ENCODE measurements around the gene ATP6V1F. TPM values are rescaled to one million over a fixed set of nuclear protein-coding genes. Genes with fewer than 3 reads are reported as not detected.

The ATP6V1F gene
- total RNA-seq, 1 donor from 2014 or later: 144 TPM

DNA sequence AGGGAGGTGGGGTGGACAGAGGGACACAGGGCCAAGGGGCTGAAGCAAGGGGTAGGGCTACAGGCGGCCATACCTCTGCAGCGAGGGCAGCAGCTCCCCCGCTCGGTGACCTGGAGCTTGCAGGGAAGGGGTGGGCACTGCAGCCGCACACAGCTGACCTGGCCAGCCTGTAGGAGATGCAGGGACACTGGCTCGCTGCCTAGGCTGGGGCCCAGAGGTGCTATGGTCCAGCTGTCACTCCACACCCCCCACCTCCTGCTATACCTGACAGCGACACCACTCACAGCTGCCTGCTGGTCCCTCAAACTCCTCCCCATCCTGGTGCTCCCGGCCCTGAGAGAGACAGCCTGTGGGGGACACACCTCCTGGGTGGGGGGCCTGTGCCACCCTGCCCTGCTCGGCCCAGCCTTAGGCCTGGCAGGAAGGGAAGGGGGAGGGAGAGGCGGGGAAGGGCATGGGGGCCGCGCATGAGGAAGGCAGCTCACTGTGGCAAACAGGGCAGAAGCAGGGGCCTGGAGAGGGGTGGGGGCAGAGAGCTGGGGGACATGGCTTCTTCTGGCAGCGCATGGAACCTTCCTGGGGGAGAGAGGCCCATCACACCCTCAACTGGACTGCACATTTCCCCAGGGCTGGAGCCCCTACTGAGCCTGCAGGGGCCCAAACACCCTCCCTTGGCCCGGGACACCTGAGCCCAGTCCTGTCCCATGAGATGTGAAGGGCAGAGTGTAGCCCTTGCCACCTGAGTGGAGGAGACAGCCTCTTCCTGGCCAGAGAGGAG is 23.9 kb downstream of the ATP6V1F start:
- peaks cover 4% of the 10 kb centered on the region for H3K4me1 Mint-ChIP-seq
- no peak overlapping the region for H3K27ac Mint-ChIP-seq (ENCODE audit: unreplicated experiment)
- H3K36me3 Mint-ChIP-seq (ENCODE audit: low read depth): no peaks in the 10 kb centered on the region
- DNase-seq (ENCODE audit: low read depth, low spot score): no peak
- H3K27me3 Mint-ChIP-seq (ENCODE audit: low read depth): peaks cover 4% of the 10 kb centered on the region
- no peak overlapping the region for H3K4me3 Mint-ChIP-seq
- TF ChIP-seq, protein P1, sequence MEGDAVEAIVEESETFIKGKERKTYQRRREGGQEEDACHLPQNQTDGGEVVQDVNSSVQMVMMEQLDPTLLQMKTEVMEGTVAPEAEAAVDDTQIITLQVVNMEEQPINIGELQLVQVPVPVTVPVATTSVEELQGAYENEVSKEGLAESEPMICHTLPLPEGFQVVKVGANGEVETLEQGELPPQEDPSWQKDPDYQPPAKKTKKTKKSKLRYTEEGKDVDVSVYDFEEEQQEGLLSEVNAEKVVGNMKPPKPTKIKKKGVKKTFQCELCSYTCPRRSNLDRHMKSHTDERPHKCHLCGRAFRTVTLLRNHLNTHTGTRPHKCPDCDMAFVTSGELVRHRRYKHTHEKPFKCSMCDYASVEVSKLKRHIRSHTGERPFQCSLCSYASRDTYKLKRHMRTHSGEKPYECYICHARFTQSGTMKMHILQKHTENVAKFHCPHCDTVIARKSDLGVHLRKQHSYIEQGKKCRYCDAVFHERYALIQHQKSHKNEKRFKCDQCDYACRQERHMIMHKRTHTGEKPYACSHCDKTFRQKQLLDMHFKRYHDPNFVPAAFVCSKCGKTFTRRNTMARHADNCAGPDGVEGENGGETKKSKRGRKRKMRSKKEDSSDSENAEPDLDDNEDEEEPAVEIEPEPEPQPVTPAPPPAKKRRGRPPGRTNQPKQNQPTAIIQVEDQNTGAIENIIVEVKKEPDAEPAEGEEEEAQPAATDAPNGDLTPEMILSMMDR (conservative IDR thresholded peaks at IDR 0.05): no peak
- no peaks in the 10 kb centered on the region for H3K9me3 Mint-ChIP-seq

- TF ChIP-seq, protein P1 (conservative IDR thresholded peaks at IDR 0.05): no peak
- no peak overlapping the region for H3K27ac Mint-ChIP-seq (ENCODE audit: unreplicated experiment)
- H3K9me3 Mint-ChIP-seq: no peaks in the 10 kb centered on the region
These were observed 24.7 kb downstream of the ATP6V1F start for GRCh38 chr7:128887169-128888038.

DNA sequence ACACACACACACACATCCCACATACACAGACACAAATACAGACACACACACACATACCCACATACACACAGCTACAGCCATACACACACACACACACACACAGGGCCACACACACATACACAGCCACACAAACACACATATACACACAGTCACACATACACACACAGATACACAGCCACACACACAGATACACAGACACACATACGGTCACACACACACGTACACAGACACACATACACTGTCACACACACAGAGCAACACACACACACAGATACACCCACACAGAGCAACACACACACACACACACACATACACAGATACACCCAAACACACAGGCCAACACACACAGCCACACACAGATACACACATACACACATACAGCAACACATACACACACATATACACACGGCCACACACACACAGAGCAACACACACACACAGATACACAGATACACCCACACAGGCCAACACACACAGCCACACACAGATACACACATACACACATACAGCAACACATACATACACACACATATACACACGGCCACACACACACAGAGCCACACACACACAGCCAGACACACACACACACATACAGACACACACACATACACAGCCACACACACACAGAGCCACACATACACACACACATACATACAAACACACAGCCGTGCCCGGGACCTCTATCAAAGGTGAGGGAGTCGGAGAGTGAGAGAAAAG is 25.5 kb downstream of the ATP6V1F start:
- Mint-ChIP-seq H3K36me3 (ENCODE audit: low read depth) (no peaks in the 10 kb centered on the region), H3K4me1 (peaks cover 4% of the 10 kb centered on the region), H3K9me3 (no peaks in the 10 kb centered on the region), H3K27me3 (ENCODE audit: low read depth) (peaks cover 16% of the 10 kb centered on the region), H3K27ac (ENCODE audit: unreplicated experiment) (no peak overlapping the region), H3K4me3 (no peak overlapping the region)
- no peak for DNase-seq (ENCODE audit: low read depth, low spot score)
- TF ChIP-seq, protein P1 (conservative IDR thresholded peaks at IDR 0.05): no peak

More at GRCh38 chr7:128887169-128888038, 24.7 kb downstream of the ATP6V1F start:
- H3K4me1 Mint-ChIP-seq: peaks cover 4% of the 10 kb centered on the region
- H3K27me3 Mint-ChIP-seq (ENCODE audit: low read depth): peaks cover 10% of the 10 kb centered on the region
- no peak overlapping the region for H3K4me3 Mint-ChIP-seq
- H3K36me3 Mint-ChIP-seq (ENCODE audit: low read depth): no peaks in the 10 kb centered on the region
- no peak for DNase-seq (ENCODE audit: low read depth, low spot score)

GRCh38 chr7:128888756-128889095 is 26.1 kb downstream of the ATP6V1F start:
- TF ChIP-seq, protein P1 (conservative IDR thresholded peaks at IDR 0.05): no peak
- no peaks in the 10 kb centered on the region for H3K9me3 Mint-ChIP-seq
- H3K27me3 Mint-ChIP-seq (ENCODE audit: low read depth): peaks cover 16% of the 10 kb centered on the region
- peaks cover 4% of the 10 kb centered on the region for H3K4me1 Mint-ChIP-seq
- no peak overlapping the region for H3K27ac Mint-ChIP-seq (ENCODE audit: unreplicated experiment)
- no peaks in the 10 kb centered on the region for H3K36me3 Mint-ChIP-seq (ENCODE audit: low read depth)
- no peak for DNase-seq (ENCODE audit: low read depth, low spot score)
- no peak overlapping the region for H3K4me3 Mint-ChIP-seq

- Mint-ChIP-seq H3K27me3 (ENCODE audit: low read depth) (peaks cover 16% of the 10 kb centered on the region), H3K27ac (ENCODE audit: unreplicated experiment) (no peak overlapping the region), H3K4me1 (peaks cover 3% of the 10 kb centered on the region), H3K4me3 (no peak overlapping the region), H3K36me3 (ENCODE audit: low read depth) (no peaks in the 10 kb centered on the region), H3K9me3 (no peaks in the 10 kb centered on the region)
- DNase-seq (ENCODE audit: low read depth, low spot score): no peak
- TF ChIP-seq, protein P1 (conservative IDR thresholded peaks at IDR 0.05): no peak
These were observed 26.5 kb downstream of the ATP6V1F start for GRCh38 chr7:128889121-128889520.
